ENCODE data around the gene SRPK1. TPM values are rescaled to one million over a fixed set of nuclear protein-coding genes. Genes with fewer than 3 reads are reported as not detected.

Gene SRPK1
- total RNA-seq, 1 donor: 36.6 TPM

GRCh38 chr6:35903679-35904078, 17.2 kb downstream of the SRPK1 start:
- H3K4me1 ChIP-seq (ENCODE audit: insufficient read depth, low read length): peaks cover 11% of the 10 kb centered on the region
- no peak overlapping the region for H2AFZ ChIP-seq (ENCODE audit: low read length)
- H4K20me1 ChIP-seq (ENCODE audit: insufficient read depth, low read length): no peaks in the 10 kb centered on the region
- no peaks in the 10 kb centered on the region for H3K27me3 ChIP-seq (ENCODE audit: insufficient read depth, low read length)
- H3K4me3 ChIP-seq (ENCODE audit: insufficient read depth, low read length): no peak overlapping the region
- no peak overlapping the region for H3K27ac ChIP-seq (ENCODE audit: low read depth, low read length)
- no peak for TF ChIP-seq CTCF (IDR thresholded peaks at IDR 0.05; ENCODE audit: extremely low read depth, low read depth, low read length)
- no peak for DNase-seq (ENCODE audit: insufficient read length, low spot score, missing footprints)
- no peaks in the 10 kb centered on the region for H3K9me3 ChIP-seq (ENCODE audit: low read depth, low read length)
- peaks cover 82% of the 10 kb centered on the region for H3K79me2 ChIP-seq (ENCODE audit: insufficient read depth, low read length)
- H3K36me3 ChIP-seq (ENCODE audit: insufficient read depth, low read length): peaks cover 3% of the 10 kb centered on the region
- H3K4me2 ChIP-seq (ENCODE audit: insufficient read depth, low read length): no peak overlapping the region

GRCh38 chr6:35900448-35900847, 20.4 kb downstream of the SRPK1 start:
- Histone ChIP-seq H2AFZ (ENCODE audit: low read length) (no peak overlapping the region), H3K27me3 (ENCODE audit: insufficient read depth, low read length) (no peaks in the 10 kb centered on the region), H3K9me3 (ENCODE audit: low read depth, low read length) (no peaks in the 10 kb centered on the region), H3K79me2 (ENCODE audit: insufficient read depth, low read length) (peaks cover 88% of the 10 kb centered on the region), H3K27ac (ENCODE audit: low read depth, low read length) (no peak overlapping the region), H3K36me3 (ENCODE audit: insufficient read depth, low read length) (peaks cover 3% of the 10 kb centered on the region), H3K4me3 (ENCODE audit: insufficient read depth, low read length) (no peak overlapping the region), H3K4me1 (ENCODE audit: insufficient read depth, low read length) (peaks cover 4% of the 10 kb centered on the region), H3K4me2 (ENCODE audit: insufficient read depth, low read length) (no peak overlapping the region), H4K20me1 (ENCODE audit: insufficient read depth, low read length) (no peaks in the 10 kb centered on the region)
- DNase-seq (ENCODE audit: insufficient read length, low spot score, missing footprints): no peak
- TF ChIP-seq CTCF (IDR thresholded peaks at IDR 0.05; ENCODE audit: extremely low read depth, low read depth, low read length): no peak

GRCh38 chr6:35898003-35898402, 22.9 kb downstream of the SRPK1 start:
- Histone ChIP-seq H4K20me1 (ENCODE audit: insufficient read depth, low read length) (no peaks in the 10 kb centered on the region), H2AFZ (ENCODE audit: low read length) (no peak overlapping the region), H3K9me3 (ENCODE audit: low read depth, low read length) (no peaks in the 10 kb centered on the region), H3K27me3 (ENCODE audit: insufficient read depth, low read length) (no peaks in the 10 kb centered on the region), H3K4me3 (ENCODE audit: insufficient read depth, low read length) (no peak overlapping the region), H3K27ac (ENCODE audit: low read depth, low read length) (no peak overlapping the region), H3K79me2 (ENCODE audit: insufficient read depth, low read length) (peaks cover 90% of the 10 kb centered on the region), H3K36me3 (ENCODE audit: insufficient read depth, low read length) (no peaks in the 10 kb centered on the region), H3K4me2 (ENCODE audit: insufficient read depth, low read length) (no peak overlapping the region), H3K4me1 (ENCODE audit: insufficient read depth, low read length) (no peaks in the 10 kb centered on the region)
- no peak for DNase-seq (ENCODE audit: insufficient read length, low spot score, missing footprints)
- TF ChIP-seq CTCF (IDR thresholded peaks at IDR 0.05; ENCODE audit: extremely low read depth, low read depth, low read length): no peak

GRCh38 chr6:35897486-35897885, 23.4 kb downstream of the SRPK1 start:
- H4K20me1 ChIP-seq (ENCODE audit: insufficient read depth, low read length): no peaks in the 10 kb centered on the region
- DNase-seq (ENCODE audit: insufficient read length, low spot score, missing footprints): no peak
- H3K27me3 ChIP-seq (ENCODE audit: insufficient read depth, low read length): no peaks in the 10 kb centered on the region
- H3K9me3 ChIP-seq (ENCODE audit: low read depth, low read length): no peaks in the 10 kb centered on the region
- TF ChIP-seq CTCF (IDR thresholded peaks at IDR 0.05; ENCODE audit: extremely low read depth, low read depth, low read length): no peak
- no peak overlapping the region for H3K4me3 ChIP-seq (ENCODE audit: insufficient read depth, low read length)
- H3K36me3 ChIP-seq (ENCODE audit: insufficient read depth, low read length): no peaks in the 10 kb centered on the region
- no peak overlapping the region for H2AFZ ChIP-seq (ENCODE audit: low read length)
- peaks cover 89% of the 10 kb centered on the region for H3K79me2 ChIP-seq (ENCODE audit: insufficient read depth, low read length)
- H3K4me1 ChIP-seq (ENCODE audit: insufficient read depth, low read length): no peaks in the 10 kb centered on the region
- H3K4me2 ChIP-seq (ENCODE audit: insufficient read depth, low read length): no peak overlapping the region
- no peak overlapping the region for H3K27ac ChIP-seq (ENCODE audit: low read depth, low read length)

Data from osteoblast (primary cell).